NCI-H345 (cell line): ENCODE measurements around the gene CRTAC1.

Source experiments
- DNase-seq: peaks from one replicate; lab custom pipeline; 2025; lab: John Stamatoyannopoulos, UW

CRTAC1 gene

DNA sequence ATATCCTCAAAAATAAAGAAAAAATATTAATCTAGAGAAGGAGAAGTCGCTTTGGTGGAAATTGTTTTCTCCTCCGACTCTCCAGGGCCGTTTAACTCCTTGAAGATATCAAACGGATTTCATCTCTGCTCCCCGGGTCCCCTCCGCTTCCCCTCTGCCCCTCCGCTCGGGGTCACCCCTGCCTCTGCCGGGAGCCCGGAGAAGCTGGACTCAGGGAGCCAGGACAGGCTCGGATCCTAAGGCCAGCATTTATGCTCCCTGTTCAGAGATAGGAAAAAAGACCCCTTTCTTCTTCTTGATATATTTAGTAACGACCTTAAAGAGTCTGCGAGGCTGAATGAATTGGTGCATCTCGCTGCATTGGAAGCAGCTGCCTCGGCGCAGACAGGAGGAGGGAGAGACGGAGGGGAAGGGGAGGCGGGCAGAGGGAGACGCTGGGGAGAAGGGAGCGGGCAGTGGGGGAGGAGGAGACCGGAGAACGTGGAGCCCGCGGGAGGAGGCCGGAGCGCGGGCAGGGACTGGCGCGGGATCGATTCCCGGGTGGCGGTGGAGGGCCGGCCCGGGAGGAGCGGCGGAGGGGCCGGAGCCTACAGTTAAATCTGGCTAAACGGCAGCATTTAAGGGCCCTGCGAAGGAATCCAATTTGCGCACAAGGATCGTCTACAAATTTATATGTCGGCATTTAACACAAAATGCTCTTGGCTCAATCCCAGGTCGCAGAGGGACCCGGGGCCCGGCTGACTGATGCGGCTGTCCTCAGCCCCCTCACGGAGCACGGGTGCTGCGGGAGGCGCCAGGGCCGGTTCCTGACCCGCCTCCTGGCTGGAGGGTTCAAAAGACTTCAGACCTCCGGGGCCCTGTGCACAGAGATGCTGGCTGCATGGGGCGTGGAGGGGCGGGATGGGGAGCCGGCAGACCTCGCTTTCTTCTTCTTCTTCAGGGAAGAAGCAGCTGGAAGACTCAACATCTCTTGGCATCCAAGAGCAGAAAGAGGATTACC, 55.6 kb downstream of the CRTAC1 start:
- no peak for DNase-seq

DNA sequence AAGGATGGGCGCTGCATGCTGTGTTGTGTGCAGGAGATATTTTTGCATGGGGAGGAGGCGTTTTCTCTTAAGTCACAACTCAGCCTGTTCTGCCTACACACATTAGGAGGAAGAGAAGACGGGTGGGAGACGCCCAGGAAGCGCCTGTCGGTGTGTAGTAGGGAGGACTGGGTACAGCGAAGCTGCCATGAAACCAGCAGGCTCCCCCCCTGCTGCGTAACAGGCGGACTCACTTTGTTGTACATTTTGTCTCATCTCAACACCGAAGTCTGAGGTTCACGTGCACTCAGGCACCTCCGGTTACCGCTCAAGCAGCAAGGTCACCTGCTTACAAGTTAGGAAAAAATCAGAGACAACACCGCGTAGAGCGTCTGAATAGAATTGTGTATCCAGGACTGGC, 56.3 kb downstream of the CRTAC1 start:
- no peak for DNase-seq

DNA sequence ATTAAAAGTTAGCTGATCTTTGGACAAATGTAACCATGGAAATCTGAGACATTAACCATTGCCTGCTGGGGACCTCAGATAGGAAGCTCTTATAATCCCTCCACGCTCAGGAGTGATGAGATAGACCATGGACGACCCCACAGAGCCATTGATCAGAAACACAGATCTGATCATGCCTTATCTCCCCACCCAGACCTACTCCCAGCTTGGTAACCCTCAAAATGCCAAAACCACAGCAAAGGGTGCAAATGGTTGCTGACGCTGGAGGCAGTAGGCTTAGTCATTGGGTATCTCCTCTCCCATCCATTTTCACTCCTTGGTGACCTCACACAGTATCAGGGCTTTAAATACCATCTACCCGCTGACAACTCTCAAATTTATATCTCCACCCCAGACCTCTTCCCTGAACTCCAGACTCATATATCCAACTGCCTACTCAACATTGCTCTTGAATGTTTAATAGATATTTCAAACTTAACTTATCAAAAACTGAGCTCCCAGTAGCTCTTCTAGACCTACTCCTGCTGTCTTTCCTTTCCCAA, 60.8 kb downstream of the CRTAC1 start:
- DNase-seq: no peak

DNA sequence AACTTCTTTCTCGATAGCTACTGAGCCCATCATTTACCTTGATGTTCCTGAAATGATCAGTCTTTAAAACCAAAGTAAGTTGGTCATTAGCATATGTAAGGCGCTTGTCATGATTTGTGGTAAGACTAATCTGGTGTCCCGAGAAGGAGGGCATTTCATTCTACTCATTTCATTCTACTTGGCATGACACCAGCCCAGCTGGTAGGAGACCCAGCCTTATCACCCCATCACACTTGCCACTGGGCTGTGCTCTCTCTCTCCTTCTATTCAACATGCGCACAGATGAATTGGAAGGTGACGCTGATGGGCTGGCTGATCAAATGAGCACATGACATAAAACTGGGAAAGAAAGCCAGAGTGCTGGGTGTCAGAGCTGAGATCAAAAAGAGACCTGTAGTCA, 65.7 kb downstream of the CRTAC1 start:
- DNase-seq: no peak

DNA sequence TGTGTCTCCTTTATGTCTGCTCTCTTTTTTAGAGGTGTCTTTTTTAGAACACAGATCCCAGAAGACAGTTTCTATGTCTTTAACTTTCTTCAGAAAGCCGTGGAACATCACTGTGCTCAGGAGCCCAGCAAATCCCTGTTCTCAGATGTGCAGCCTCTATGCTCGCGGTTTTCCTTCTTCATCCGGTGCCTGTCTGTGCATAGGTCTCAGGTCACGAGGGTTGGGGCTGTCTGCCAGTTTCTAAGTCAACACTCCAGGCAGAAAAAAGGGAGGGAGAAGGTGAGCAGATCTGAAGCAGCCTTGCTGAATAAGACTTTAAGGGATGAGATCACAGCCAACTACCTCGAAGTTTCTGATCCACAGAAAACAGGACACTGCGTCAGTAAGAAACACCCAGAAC, 68.5 kb downstream of the CRTAC1 start:
- DNase-seq: no peak

- DNase-seq: no peak
Measured at GRCh38 chr10:97960269-97961056, 70.0 kb downstream of the CRTAC1 start.

- DNase-seq: no peak
Measured at GRCh38 chr10:97949462-97949861, 81.0 kb downstream of the CRTAC1 start.

DNA sequence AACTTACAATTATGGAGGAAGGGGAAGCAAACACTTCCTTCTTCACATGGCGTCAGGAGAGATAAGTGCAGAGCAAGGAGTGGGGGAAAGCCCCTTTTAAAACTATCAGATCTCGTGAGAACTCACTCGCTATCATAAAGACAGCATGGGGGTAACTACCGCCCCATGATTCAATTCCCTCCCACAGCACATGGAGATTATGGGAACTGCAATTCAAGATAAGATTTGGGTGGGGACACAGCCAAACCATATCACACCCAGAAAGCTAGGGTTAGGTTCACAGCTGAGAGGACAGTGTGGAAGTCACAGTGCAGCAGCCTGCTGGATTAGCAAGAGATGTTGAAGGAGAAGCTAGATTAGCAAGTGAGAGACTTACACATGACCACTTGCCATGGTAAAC, 81.6 kb downstream of the CRTAC1 start:
- no peak for DNase-seq

DNA sequence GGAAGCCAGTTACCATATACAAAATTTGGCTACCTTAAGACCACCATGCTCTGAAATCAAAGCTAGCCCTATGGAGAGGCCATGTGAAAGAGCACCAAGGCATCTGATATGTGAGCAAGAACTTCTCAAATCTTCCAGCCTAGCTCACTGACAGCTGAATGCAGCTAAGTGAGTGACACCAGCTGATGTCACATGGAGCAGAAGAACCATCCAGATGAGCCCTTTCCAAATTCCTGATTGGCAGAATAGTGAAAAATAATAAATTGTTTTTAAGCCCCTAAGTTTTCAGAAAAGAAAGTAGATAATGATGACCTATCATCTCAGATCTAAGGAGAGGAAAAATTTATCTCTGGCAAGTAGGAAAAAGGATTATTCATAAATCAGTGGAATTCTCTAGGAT, 85.6 kb downstream of the CRTAC1 start:
- no peak for DNase-seq

DNA sequence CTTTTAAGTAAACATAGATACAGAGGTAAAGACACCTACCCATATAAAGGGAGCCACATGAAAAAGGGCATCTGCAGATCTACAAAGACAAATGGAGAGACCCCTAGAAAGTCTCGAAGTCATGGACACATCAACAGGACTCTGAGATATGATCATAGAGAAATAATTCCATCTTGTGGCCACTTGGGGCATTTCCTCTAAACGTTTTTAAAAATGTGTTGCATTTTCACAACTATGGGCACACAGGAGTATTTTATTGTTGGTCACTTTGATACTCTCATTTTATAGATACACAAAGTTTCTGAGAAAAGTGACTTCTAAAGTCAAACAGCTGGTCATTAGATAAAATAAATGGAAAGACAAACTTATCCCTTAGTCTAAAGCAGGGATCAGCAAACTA, 87.1 kb downstream of the CRTAC1 start:
- DNase-seq: no peak

GRCh38 chr10:97940534-97940933, 89.9 kb downstream of the CRTAC1 start:
- no peak for DNase-seq

DNA sequence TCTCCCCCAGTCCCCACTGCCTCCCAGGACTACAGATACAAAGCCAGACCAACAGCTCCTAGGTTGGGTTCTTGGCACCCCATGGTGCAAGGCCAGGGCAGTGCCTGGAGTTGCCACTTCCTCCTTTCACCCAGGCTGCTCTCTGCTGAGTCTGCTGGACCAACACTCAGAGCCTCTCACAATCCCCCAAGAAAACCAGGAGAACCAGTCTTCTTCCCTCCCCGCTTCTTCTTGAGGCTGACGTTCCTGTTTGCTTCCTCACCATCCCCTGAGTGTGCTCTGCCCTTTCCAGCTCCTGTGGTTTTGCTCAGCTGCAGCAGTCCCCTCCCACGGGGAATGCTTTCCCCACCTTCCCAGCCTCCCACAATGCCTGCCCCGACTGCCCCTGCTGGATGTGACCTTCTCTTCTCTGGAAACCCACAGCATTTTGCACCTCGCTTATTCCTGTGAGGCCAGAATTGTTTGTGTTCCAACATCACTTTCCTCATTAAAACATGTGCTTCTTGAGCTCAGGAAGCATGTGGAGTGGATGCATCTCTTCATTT, 90.9 kb downstream of the CRTAC1 start:
- no peak for DNase-seq

GRCh38 chr10:97937928-97938327, 92.5 kb downstream of the CRTAC1 start:
- DNase-seq: no peak

- no peak for DNase-seq
Measured at GRCh38 chr10:97937054-97937453, 93.4 kb downstream of the CRTAC1 start.

DNA sequence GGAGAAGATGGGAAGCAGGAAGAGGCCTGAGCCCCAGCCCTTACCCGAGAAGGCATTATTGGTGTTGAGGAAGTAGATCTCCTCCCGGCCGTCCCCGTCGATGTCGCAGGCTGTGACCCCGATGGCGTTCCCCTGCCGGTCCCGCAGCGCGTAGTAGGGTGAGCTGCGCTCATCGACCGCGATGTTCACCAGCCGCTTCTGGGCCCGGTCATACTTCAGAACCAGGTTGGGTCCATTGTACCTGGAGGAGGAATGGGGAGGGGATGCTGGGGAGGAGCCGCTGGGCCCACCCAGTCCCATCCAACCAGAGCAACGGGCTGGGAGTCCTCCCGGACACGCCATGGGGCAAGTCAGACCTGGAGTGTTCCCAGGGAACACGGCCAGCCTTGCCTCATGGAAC, 94.3 kb downstream of the CRTAC1 start:
- no peak for DNase-seq

DNA sequence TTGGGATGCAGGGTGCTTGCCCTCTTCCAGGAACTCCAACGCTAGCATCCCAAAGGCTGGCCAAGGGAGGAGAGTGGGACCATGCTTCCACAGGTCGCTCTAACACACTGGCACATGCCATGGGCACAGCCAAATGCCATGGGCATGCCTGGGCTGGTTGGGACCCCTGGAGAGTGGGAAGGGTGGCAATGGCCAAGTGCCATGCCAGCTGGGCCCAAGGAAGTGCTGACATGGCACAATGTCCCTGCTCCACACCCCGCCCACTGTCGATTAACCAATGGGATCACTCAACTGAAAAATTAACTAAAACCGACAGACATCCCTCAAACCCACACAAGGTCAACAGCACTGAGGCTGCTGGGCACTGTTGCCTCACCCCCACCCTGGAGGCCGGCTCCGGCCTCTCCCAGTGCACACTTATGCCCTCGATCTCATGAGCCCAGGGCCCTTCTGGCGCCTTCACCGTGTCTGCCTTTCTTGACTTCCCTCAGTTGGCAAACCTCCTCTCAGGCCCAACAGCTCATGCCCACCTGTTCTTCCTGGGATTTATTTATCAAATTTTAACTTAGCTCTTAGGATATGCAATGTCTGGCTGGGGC, 97.4 kb downstream of the CRTAC1 start:
- no peak for DNase-seq

GRCh38 chr10:97931041-97931440, 99.4 kb downstream of the CRTAC1 start:
- no peak for DNase-seq

DNA sequence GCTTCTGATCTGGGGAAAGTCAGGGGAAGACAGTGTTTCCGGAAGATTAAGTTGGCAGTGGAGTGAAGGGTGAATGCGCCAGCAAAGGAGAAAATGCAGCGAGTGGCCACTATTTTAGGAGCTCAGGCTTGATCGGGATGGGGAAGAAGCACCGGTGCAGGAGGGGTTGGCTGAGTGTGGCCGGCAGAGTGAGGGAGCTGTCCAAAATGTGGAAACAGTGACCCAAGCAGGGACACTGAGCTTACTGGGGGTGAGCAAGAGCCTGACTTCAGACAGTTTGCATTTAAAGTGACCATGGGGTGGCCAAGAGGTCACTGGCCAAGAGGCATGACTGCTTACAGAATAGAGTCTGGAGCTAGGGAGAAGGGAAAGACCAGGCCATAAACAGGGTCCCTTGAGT, 101.5 kb downstream of the CRTAC1 start:
- DNase-seq: no peak

DNA sequence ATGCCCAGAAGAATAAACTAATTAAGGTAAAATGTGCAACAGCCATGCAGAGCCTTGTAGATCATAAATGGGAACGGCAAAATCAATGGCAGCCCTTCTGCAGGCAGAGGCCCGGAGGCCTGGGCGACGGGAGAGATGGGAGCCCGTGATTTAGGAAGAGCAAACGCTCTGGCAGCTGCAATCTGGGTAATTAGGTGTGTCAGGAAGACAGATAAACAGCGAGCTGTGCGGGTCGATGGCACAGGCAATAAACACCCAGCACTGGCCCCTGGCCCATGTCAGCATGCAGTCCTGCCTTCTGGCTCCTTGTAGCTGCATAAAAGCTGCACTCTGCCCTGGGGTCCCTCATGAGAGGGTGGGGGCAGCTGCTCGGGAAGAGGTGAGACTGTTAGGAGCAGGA, 102.8 kb downstream of the CRTAC1 start:
- DNase-seq: no peak

DNA sequence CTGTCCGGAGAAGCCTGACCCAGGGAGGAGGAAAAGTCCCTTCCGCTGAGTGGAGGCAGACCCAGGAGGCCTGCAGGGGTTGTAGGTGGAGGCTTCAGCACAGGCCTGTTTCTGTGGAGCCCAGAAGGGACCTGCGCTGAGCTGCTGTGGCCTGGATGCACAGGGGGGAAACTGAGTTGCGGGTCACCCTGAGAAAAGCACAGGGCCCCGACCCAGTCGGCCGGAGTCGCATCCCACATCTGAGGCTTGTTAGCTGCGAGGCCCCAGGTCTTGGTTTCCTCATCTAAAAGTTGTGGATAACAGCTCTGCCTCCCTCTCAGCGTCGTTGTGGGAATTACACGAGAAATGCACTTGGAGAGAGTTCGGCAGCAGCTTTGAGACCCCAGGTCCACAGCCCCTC, 104.4 kb downstream of the CRTAC1 start:
- no peak for DNase-seq

DNA sequence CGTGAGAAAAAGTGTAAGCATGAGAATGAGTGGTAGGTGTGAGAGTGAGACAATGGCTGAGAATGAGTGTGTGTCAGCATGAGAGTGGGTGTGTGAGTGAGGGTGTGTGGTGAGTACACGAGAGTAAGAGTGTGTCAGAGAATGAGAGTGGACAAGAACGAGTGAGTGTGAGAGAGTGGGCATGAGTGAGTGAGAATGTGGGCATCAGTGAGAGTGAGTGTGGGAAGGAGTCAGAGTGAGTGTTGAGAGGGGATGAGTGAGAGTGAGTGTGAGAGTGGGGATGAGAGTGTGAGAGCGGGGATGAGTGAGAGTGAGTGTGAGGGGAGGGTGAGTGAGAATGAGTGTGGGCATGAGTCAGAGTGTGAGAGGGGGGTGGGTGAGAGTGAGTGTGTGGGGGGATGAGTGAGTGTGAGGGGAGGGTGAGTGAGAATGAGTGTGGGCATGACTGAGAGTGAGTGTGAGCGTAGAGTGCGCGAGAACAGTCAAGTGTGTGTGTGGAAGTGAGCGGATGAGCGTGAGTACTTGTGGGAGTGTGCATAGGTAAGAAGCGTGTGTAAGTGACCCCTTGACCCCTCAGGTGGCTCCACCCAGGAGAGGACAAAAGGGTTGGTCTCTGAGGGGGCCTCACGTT, 105.0 kb downstream of the CRTAC1 start:
- no peak for DNase-seq

GRCh38 chr10:97924678-97925077, 105.7 kb downstream of the CRTAC1 start:
- DNase-seq: no peak
